Calu3 (cell line): ENCODE results near the gene ETFA. TPM values are rescaled to one million over a fixed set of nuclear protein-coding genes. Genes with fewer than 3 reads are reported as not detected.

Source experiments
- BruUV-seq: library from RNA; stranded (reverse); fragments of 400-500 nt; replicated peaks from 2 replicates; lab custom pipeline; 2021; lab: Mats Ljungman, UMichigan
- CTCF ChIA-PET: fragments of 300-600 bp; sonication (Branson Sonifier 250); formaldehyde crosslinking; loops from one replicate; lab custom pipeline; 2022; ENCODE audit warnings: antibody characterized with exemption; lab: Charles Lee
- DNase-seq: peaks from one replicate; pipeline ENCODE4 v3.0.0; 2022
- H3K27ac Mint-ChIP-seq: one replicate; pipeline ENCODE4 v1.8.0; 2022; ENCODE audit warnings: mixed read lengths; ENCODE audit not compliant: unreplicated experiment
- H3K27me3 Mint-ChIP-seq: one replicate; pipeline ENCODE4 v1.8.0; 2022; ENCODE audit warnings: mixed read lengths; ENCODE audit not compliant: unreplicated experiment
- H3K36me3 Mint-ChIP-seq: one replicate; pipeline ENCODE4 v1.8.0; 2022; ENCODE audit warnings: mild to moderate bottlenecking, moderate library complexity, mixed read lengths; ENCODE audit not compliant: insufficient read depth, unreplicated experiment
- H3K4me1 Mint-ChIP-seq: one replicate; pipeline ENCODE4 v1.8.0; 2022; ENCODE audit warnings: mild to moderate bottlenecking, low read depth, mixed read lengths; ENCODE audit not compliant: unreplicated experiment
- H3K4me3 Mint-ChIP-seq: one replicate; pipeline ENCODE4 v1.8.0; 2022; ENCODE audit warnings: mild to moderate bottlenecking, low read depth, moderate library complexity, mixed read lengths; ENCODE audit not compliant: unreplicated experiment
- H3K9me3 Mint-ChIP-seq: one replicate; pipeline ENCODE4 v1.8.0; 2022; ENCODE audit warnings: low read depth, mixed read lengths; ENCODE audit not compliant: unreplicated experiment
- intact Hi-C: fragments of 100-400 bp; cut with micrococcal nuclease; formaldehyde crosslinking; loops from one replicate; pipeline ENCODE4 v1.10.0; 2022; ENCODE audit not compliant: unreplicated experiment
- total RNA-seq: library from RNA; stranded (reverse); gene quantifications from 2 replicates; pipeline ENCODE4 v1.2.3, GENCODE V29; 2022
- TF ChIP-seq, protein P1 (sequence below): fragments of 200-600 bp; IDR thresholded peaks from one replicate; pipeline ENCODE4 v1.8.0; 2022; ENCODE audit warnings: antibody characterized with exemption; ENCODE audit not compliant: unreplicated experiment

Gene ETFA
- total RNA-seq, 1 experiment from 2014 or later, result 230 TPM

GRCh38 chr15:76328958-76329357, 17.7 kb upstream of the ETFA start:
- H3K27ac Mint-ChIP-seq, result no peak overlapping the region
- intact Hi-C loops, result no loop called here
- TF ChIP-seq, protein P1, sequence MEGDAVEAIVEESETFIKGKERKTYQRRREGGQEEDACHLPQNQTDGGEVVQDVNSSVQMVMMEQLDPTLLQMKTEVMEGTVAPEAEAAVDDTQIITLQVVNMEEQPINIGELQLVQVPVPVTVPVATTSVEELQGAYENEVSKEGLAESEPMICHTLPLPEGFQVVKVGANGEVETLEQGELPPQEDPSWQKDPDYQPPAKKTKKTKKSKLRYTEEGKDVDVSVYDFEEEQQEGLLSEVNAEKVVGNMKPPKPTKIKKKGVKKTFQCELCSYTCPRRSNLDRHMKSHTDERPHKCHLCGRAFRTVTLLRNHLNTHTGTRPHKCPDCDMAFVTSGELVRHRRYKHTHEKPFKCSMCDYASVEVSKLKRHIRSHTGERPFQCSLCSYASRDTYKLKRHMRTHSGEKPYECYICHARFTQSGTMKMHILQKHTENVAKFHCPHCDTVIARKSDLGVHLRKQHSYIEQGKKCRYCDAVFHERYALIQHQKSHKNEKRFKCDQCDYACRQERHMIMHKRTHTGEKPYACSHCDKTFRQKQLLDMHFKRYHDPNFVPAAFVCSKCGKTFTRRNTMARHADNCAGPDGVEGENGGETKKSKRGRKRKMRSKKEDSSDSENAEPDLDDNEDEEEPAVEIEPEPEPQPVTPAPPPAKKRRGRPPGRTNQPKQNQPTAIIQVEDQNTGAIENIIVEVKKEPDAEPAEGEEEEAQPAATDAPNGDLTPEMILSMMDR, result no peak
- CTCF ChIA-PET, result interaction anchor here (1.8 to 2.5 kb wide), 3 partner anchors 16 to 132 kb away, joined by 5 to 12 read pairs (median 9); no protein-coding TSS in a partner anchor
- H3K4me3 Mint-ChIP-seq, result no peak overlapping the region
- H3K9me3 Mint-ChIP-seq, result no peaks in the 10 kb centered on the region
- peaks cover 3% of the 10 kb centered on the region for H3K36me3 Mint-ChIP-seq
- no peak for DNase-seq
- H3K27me3 Mint-ChIP-seq, result no peaks in the 10 kb centered on the region
- BruUV-seq, result no TSS peak
- H3K4me1 Mint-ChIP-seq, result peaks cover 16% of the 10 kb centered on the region

DNA sequence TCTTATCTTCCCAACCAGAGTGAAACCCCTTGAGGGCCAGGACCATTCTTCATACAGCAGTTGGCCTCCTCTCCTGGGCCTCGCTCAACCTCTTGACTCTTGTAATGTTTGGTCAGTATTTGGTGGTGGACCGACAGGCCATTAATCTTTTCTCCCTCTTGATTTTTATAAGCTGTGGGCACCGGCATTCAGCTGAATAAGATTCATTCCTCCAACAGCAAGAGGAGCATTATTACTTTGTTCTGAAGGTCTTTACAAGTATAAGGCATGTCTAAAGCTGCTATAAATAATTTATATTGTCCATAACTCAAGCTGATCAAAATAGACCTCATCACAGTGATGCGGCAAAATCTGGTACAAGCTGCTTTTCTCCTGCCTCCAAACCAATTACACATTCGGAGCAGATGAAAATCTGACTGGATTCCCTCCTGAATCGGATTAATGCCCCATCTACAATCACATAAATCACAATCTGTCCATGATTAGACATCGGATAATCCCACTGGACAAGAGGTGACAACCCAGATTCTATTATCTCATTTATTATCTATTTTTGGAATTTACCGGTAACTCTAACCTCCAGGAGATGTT, 16.9 kb upstream of the ETFA start:
- CTCF ChIA-PET, result no interaction called here
- BruUV-seq, result no TSS peak

GRCh38 chr15:76327191-76328105, 16.2 kb upstream of the ETFA start:
- intact Hi-C loops, result no loop called here
- H3K9me3 Mint-ChIP-seq, result no peaks in the 10 kb centered on the region
- H3K27me3 Mint-ChIP-seq, result no peaks in the 10 kb centered on the region
- TF ChIP-seq, protein P1, result no peak
- H3K4me1 Mint-ChIP-seq, result peaks cover 13% of the 10 kb centered on the region
- CTCF ChIA-PET, result interaction anchor here (0.6 to 0.7 kb wide), 3 partner anchors 130 to 540 kb away, joined by 3 read pairs; no protein-coding TSS in a partner anchor
- no peak for DNase-seq
- no peak overlapping the region for H3K27ac Mint-ChIP-seq
- no TSS peak for BruUV-seq
- no peaks in the 10 kb centered on the region for H3K36me3 Mint-ChIP-seq
- H3K4me3 Mint-ChIP-seq, result no peak overlapping the region

More for the DNA sequence above, 16.9 kb upstream of the ETFA start:
- TF ChIP-seq, protein P1, result no peak
- no peaks in the 10 kb centered on the region for H3K27me3 Mint-ChIP-seq
- intact Hi-C loops, result no loop called here
- H3K9me3 Mint-ChIP-seq, result no peaks in the 10 kb centered on the region
- no peak overlapping the region for H3K27ac Mint-ChIP-seq
- DNase-seq, result no peak
- peaks cover 13% of the 10 kb centered on the region for H3K4me1 Mint-ChIP-seq
- no peak overlapping the region for H3K4me3 Mint-ChIP-seq
- no peaks in the 10 kb centered on the region for H3K36me3 Mint-ChIP-seq

DNA sequence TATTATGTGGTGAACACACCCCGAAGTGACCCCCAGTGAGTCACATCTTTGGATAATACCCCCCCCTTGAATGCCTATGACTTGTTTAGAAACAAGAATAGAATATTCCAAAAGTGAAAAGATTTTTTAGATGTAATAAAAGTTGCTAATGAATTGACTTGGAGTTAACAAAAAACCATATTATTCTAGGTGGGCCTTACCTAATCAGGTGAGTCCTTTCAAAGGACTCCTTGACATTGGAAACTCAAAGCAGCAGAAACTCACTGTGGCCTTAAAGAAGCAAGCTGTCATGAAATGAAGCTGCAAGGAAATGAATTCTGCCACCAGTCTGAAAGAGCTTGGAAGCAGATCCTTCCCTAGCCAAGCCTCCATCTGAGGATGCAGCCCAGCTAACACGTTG, 14.4 kb upstream of the ETFA start:
- no peaks in the 10 kb centered on the region for H3K9me3 Mint-ChIP-seq
- H3K36me3 Mint-ChIP-seq, result no peaks in the 10 kb centered on the region
- no TSS peak for BruUV-seq
- H3K4me3 Mint-ChIP-seq, result no peak overlapping the region
- TF ChIP-seq, protein P1, result no peak
- intact Hi-C loops, result no loop called here
- no peaks in the 10 kb centered on the region for H3K27me3 Mint-ChIP-seq
- CTCF ChIA-PET, result no interaction called here
- H3K4me1 Mint-ChIP-seq, result peaks cover 13% of the 10 kb centered on the region
- no peak overlapping the region for H3K27ac Mint-ChIP-seq
- DNase-seq, result no peak
